ENCODE data around the gene COX5A. TPM values are rescaled to one million over a fixed set of nuclear protein-coding genes. Genes with fewer than 3 reads are reported as not detected.
A peak's percentile ranks its signal among the peaks of the same experiment; 100 is the strongest.

The COX5A gene
- total and polyA plus RNA-seq, 2 of the 13 experiments (the other 11 are each of a cell fraction or from before 2014, with no cell fraction given): 158 to 218 TPM

DNA sequence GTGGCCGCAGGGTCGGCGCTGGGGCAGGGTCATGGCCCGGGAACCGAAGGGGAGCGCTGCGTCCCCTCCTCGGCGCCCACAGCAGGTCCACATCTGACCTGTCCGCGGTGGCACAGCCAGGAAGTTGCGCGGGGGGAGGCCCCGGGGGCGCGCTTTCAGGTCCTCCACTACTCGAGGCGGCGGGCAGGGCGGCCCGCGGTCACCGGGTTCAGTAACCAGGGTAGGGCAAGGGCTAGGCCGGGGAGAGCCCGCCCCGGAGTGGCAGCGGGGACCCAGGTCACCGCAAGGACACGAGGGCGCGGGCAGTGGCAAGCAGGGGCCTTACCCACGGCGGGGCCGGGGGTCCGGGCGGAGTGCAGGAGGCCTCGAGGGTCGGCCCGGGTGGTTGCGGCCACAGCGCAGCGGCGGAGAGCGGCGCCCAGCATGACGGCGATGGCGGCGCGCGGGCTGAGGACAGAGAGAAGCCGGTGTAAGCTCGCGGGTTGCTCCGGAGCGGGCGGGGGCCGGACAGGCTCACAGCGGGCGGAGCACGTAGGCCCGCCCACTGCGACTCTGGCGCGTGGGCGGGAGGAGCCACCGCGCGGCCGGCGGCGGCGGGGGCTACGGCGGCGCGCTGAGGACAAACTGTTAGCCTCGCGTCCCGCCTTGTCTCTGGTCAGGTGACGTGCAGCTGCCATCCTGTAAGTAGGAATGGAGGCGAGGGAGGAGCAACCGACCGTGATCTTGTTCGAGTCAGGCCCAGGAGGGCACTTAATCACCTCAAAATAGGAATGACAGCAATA, at the start of gene COX5A (continued):
- no peak for TF ChIP-seq ZKSCAN1 (IDR thresholded peaks at IDR 0.05; ENCODE audit: low read length)
- peak; percentile 91 for TF ChIP-seq ZSCAN29 (CRISPR knock-in tag; conservative IDR thresholded peaks at IDR 0.05)
- TF ChIP-seq, protein P1, sequence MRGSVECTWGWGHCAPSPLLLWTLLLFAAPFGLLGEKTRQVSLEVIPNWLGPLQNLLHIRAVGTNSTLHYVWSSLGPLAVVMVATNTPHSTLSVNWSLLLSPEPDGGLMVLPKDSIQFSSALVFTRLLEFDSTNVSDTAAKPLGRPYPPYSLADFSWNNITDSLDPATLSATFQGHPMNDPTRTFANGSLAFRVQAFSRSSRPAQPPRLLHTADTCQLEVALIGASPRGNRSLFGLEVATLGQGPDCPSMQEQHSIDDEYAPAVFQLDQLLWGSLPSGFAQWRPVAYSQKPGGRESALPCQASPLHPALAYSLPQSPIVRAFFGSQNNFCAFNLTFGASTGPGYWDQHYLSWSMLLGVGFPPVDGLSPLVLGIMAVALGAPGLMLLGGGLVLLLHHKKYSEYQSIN (CRISPR knock-in tag; IDR thresholded peaks at IDR 0.05; ENCODE audit: borderline replicate concordance): no peak; the same call in 1 of the 2 replicates
- peak; percentile 99 for TF ChIP-seq UBTF (CRISPR knock-in tag; IDR thresholded peaks at IDR 0.05)
- no peak for TF ChIP-seq SUZ12 (IDR thresholded peaks at IDR 0.05; ENCODE audit: low read depth, low read length)
- no peak for TF ChIP-seq CEBPB (IDR thresholded peaks at IDR 0.05; ENCODE audit: borderline replicate concordance, low read depth, low read length)
- TF ChIP-seq, protein P2, sequence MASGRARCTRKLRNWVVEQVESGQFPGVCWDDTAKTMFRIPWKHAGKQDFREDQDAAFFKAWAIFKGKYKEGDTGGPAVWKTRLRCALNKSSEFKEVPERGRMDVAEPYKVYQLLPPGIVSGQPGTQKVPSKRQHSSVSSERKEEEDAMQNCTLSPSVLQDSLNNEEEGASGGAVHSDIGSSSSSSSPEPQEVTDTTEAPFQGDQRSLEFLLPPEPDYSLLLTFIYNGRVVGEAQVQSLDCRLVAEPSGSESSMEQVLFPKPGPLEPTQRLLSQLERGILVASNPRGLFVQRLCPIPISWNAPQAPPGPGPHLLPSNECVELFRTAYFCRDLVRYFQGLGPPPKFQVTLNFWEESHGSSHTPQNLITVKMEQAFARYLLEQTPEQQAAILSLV (CRISPR knock-in tag; IDR thresholded peaks at IDR 0.05; ENCODE audit: borderline replicate concordance): peak; percentile 73; the same call in 1 of the 2 replicates
- 0 out of 2 replicates have a peak, but pooled peaks have one; percentile 41 for TF ChIP-seq ZNF121 (CRISPR knock-in tag; IDR thresholded peaks at IDR 0.05)
- TF ChIP-seq PITX1 (CRISPR knock-in tag; IDR thresholded peaks at IDR 0.05): no peak
- TF ChIP-seq NFYB (CRISPR knock-in tag; IDR thresholded peaks at IDR 0.05): no peak
- TF ChIP-seq ZNF841 (CRISPR knock-in tag; IDR thresholded peaks at IDR 0.05; ENCODE audit: borderline replicate concordance): no peak
- TF ChIP-seq ZNF670 (CRISPR knock-in tag; IDR thresholded peaks at IDR 0.05; ENCODE audit: borderline replicate concordance): no peak
- TF ChIP-seq TBX2 (CRISPR knock-in tag; IDR thresholded peaks at IDR 0.05; ENCODE audit: borderline replicate concordance): peak; percentile 60; the same call in 1 of the 2 replicates
- no peak for TF ChIP-seq CHD4 (IDR thresholded peaks at IDR 0.05; ENCODE audit: borderline replicate concordance, low read length)
- TF ChIP-seq RCOR2 (CRISPR knock-in tag; IDR thresholded peaks at IDR 0.05): no peak
- TF ChIP-seq, protein P3, sequence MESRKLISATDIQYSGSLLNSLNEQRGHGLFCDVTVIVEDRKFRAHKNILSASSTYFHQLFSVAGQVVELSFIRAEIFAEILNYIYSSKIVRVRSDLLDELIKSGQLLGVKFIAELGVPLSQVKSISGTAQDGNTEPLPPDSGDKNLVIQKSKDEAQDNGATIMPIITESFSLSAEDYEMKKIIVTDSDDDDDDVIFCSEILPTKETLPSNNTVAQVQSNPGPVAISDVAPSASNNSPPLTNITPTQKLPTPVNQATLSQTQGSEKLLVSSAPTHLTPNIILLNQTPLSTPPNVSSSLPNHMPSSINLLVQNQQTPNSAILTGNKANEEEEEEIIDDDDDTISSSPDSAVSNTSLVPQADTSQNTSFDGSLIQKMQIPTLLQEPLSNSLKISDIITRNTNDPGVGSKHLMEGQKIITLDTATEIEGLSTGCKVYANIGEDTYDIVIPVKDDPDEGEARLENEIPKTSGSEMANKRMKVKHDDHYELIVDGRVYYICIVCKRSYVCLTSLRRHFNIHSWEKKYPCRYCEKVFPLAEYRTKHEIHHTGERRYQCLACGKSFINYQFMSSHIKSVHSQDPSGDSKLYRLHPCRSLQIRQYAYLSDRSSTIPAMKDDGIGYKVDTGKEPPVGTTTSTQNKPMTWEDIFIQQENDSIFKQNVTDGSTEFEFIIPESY (CRISPR knock-in tag; IDR thresholded peaks at IDR 0.05): 0 out of 2 replicates have a peak, but pooled peaks have one; percentile 19
- TF ChIP-seq ZNF256 (CRISPR knock-in tag; conservative IDR thresholded peaks at IDR 0.05): no peak
- TF ChIP-seq MLX (CRISPR knock-in tag; IDR thresholded peaks at IDR 0.05): 0 out of 2 replicates have a peak, but pooled peaks have one; percentile 8
- peak; percentile 86 for TF ChIP-seq GABPB1 (CRISPR knock-in tag; IDR thresholded peaks at IDR 0.05)
- TF ChIP-seq RAD21 (CRISPR knock-in tag; IDR thresholded peaks at IDR 0.05): no peak; the same call in 1 of the 2 replicates
- TF ChIP-seq, protein P4, sequence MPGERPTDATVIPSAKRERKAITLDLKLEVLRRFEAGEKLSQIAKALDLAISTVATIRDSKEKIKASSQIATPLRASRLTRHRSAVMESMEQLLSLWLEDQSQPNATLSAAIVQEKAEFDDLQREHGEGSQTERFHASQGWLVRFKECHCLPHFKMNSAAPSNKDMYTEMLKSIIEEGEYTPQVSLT (CRISPR knock-in tag; IDR thresholded peaks at IDR 0.05; ENCODE audit: borderline replicate concordance, low read depth): no peak

All from HepG2 (cell line).